Ishikawa (cell line): ENCODE data around the gene DHRS3.

ENCODE experiments used
- EGR1 ChIP-seq: IDR thresholded peaks from 2 replicates; pipeline ENCODE4 v1.6.1; 2012
- EP300 ChIP-seq: IDR thresholded peaks from 2 replicates; pipeline ENCODE4 v1.6.1; 2012; ENCODE audit warnings: borderline replicate concordance
- TCF12 ChIP-seq: IDR thresholded peaks from 2 replicates; pipeline ENCODE4 v1.6.1; 2012; ENCODE audit warnings: low read depth
- YY1 ChIP-seq: IDR thresholded peaks from 2 replicates; pipeline ENCODE4 v1.6.1; 2012; ENCODE audit warnings: low read depth
- TF ChIP-seq, protein P1 (sequence below): IDR thresholded peaks from 2 replicates; pipeline ENCODE4 v1.6.1; 2012; ENCODE audit warnings: low read depth, mild to moderate bottlenecking

DNA sequence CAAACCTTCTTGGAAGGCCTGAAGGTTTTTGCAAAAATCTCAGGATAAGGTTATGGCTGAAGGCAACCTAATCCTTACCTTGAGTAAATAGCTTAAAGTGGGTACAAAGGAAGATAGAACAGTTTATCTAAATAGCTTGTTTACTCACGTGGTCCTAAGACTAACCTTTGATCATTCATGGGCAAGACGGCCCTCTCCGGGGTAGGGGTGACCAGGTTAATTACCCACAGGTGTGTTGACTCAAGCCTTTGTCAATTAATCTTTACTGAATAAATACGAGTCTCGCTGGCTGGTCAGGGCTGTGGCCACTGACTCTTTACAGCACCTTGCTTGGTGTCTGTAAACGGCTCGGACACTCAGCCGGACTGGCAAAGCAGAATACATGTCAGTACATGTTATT is 36.6 kb upstream of the DHRS3 start:
- TF ChIP-seq EP300, result no peak
- no peak for TF ChIP-seq YY1
- TF ChIP-seq, protein P1, sequence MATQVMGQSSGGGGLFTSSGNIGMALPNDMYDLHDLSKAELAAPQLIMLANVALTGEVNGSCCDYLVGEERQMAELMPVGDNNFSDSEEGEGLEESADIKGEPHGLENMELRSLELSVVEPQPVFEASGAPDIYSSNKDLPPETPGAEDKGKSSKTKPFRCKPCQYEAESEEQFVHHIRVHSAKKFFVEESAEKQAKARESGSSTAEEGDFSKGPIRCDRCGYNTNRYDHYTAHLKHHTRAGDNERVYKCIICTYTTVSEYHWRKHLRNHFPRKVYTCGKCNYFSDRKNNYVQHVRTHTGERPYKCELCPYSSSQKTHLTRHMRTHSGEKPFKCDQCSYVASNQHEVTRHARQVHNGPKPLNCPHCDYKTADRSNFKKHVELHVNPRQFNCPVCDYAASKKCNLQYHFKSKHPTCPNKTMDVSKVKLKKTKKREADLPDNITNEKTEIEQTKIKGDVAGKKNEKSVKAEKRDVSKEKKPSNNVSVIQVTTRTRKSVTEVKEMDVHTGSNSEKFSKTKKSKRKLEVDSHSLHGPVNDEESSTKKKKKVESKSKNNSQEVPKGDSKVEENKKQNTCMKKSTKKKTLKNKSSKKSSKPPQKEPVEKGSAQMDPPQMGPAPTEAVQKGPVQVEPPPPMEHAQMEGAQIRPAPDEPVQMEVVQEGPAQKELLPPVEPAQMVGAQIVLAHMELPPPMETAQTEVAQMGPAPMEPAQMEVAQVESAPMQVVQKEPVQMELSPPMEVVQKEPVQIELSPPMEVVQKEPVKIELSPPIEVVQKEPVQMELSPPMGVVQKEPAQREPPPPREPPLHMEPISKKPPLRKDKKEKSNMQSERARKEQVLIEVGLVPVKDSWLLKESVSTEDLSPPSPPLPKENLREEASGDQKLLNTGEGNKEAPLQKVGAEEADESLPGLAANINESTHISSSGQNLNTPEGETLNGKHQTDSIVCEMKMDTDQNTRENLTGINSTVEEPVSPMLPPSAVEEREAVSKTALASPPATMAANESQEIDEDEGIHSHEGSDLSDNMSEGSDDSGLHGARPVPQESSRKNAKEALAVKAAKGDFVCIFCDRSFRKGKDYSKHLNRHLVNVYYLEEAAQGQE, result no peak
- TF ChIP-seq EGR1, result no peak
- TF ChIP-seq TCF12, result no peak
